ENCODE measurements around the gene SH3D21. TPM values are rescaled to one million over a fixed set of nuclear protein-coding genes. Genes with fewer than 3 reads are reported as not detected.

The SH3D21 gene
- total RNA-seq, 1 experiment from 2014 or later, result 18.3 TPM

DNA sequence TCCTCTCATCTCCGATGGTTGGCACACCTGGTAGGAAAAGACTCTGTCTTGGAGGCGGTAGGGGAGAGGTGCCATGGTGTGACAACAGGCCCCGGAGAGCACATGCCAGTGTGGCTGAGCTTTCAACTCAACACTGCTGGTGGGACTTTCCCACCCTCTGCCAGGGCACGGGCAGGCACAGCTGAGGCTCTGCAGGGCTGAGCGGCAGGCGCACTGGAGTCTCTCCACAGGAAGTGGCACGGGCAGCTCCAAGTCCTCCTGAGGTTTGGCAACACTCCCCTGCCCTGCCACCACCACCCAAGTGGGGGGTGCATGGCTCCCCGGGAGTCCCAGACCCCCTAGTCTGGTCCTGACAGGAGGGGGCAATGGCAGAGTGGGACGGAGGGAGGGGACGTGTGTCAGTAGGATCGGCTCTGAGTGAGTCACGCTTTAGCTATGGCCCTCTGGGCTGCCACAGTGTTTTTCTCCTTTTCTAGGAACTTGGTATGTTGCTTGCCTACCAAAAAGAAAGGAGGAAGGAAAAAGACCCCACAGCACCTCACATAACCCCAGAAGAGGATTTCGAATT is 44.6 kb downstream of the SH3D21 start:
- Histone ChIP-seq H3K23me2 (ENCODE audit: insufficient read length, low read depth, low read length, poor library complexity, severe bottlenecking) (no peaks in the 10 kb centered on the region), H2BK20ac (ENCODE audit: low read depth, low read length, poor library complexity, severe bottlenecking) (no peak overlapping the region), H3K56ac (ENCODE audit: insufficient read length, low read depth, low read length) (no peak overlapping the region), H3T11ph (ENCODE audit: low read length) (no peak overlapping the region), H3K27me3 (ENCODE audit: insufficient read depth, low read length) (no peaks in the 10 kb centered on the region), H4K20me1 (ENCODE audit: control insufficient read depth, insufficient read depth, insufficient read length) (no peaks in the 10 kb centered on the region), H2AK5ac (ENCODE audit: insufficient read length, low read length) (no peak overlapping the region), H4K5ac (ENCODE audit: insufficient read length, low read depth, low read length) (no peak overlapping the region), H2BK12ac (ENCODE audit: insufficient read length, low read depth, low read length) (no peak overlapping the region), H3K79me1 (ENCODE audit: insufficient read depth, low read depth, low read length, poor library complexity, severe bottlenecking) (no peaks in the 10 kb centered on the region), H3K79me2 (ENCODE audit: insufficient read depth, low read length) (no peaks in the 10 kb centered on the region), H3K4me2 (ENCODE audit: insufficient read depth, insufficient read length, low read length) (no peak overlapping the region), H4K91ac (ENCODE audit: insufficient read length, low read depth, low read length) (no peak overlapping the region), H2BK120ac (ENCODE audit: low read depth, low read length, poor library complexity, severe bottlenecking) (no peak overlapping the region), H2BK5ac (ENCODE audit: insufficient read length, low read length) (no peak overlapping the region), H3K27ac (ENCODE audit: insufficient read length, low read depth, low read length) (no peak overlapping the region), H3K4me1 (ENCODE audit: insufficient read depth, low read length) (0 out of 2 replicates have a peak, but pooled peaks cover 2% of the 10 kb centered on the region), H3K18ac (ENCODE audit: insufficient read length, low read depth, low read length) (no peak overlapping the region), H2AFZ (ENCODE audit: low read length) (no peak overlapping the region), H3K4ac (ENCODE audit: low read depth, low read length) (no peak overlapping the region), H2BK15ac (ENCODE audit: low read depth, low read length) (no peak overlapping the region), H3K14ac (ENCODE audit: insufficient read depth, low read length) (no peak overlapping the region), H3K23ac (ENCODE audit: insufficient read length, low read depth, low read length) (no peak overlapping the region), H3K9me3 (ENCODE audit: control insufficient read depth, low read depth, low read length) (no peaks in the 10 kb centered on the region), H3K9ac (ENCODE audit: extremely low read depth, insufficient read length, low read length) (no peak overlapping the region), H4K8ac (replicated peaks; ENCODE audit: insufficient read length, low read depth, low read length) (no peak overlapping the region)
- no peak for DNase-seq
- no peak overlapping the region for H3K4me3 Mint-ChIP-seq
- H3K9me3 Mint-ChIP-seq, result no peaks in the 10 kb centered on the region
- H3K4me1 Mint-ChIP-seq, result peaks cover 7 to 11% of the 10 kb centered on the region in 2 experiments
- H3K27me3 Mint-ChIP-seq (ENCODE audit: low read depth), result no peaks in the 10 kb centered on the region
- TF ChIP-seq, protein P1, sequence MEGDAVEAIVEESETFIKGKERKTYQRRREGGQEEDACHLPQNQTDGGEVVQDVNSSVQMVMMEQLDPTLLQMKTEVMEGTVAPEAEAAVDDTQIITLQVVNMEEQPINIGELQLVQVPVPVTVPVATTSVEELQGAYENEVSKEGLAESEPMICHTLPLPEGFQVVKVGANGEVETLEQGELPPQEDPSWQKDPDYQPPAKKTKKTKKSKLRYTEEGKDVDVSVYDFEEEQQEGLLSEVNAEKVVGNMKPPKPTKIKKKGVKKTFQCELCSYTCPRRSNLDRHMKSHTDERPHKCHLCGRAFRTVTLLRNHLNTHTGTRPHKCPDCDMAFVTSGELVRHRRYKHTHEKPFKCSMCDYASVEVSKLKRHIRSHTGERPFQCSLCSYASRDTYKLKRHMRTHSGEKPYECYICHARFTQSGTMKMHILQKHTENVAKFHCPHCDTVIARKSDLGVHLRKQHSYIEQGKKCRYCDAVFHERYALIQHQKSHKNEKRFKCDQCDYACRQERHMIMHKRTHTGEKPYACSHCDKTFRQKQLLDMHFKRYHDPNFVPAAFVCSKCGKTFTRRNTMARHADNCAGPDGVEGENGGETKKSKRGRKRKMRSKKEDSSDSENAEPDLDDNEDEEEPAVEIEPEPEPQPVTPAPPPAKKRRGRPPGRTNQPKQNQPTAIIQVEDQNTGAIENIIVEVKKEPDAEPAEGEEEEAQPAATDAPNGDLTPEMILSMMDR (conservative IDR thresholded peaks at IDR 0.05), result no peak
- peaks cover 22 to 53% (median 37%) of the 10 kb centered on the region in 3 experiments; a peak in 6 of 7 replicates for H3K36me3 Mint-ChIP-seq (ENCODE audit: insufficient read depth in 1 of 3, low read depth in 3 of 3)
- H3K27ac Mint-ChIP-seq, result peak overlapping the region in 2 of 3 experiments; percentile 27 to 85; a peak in 2 of 7 replicates
- WGBS (ENCODE audit: extremely low coverage, insufficient read length, low lambda C conversion rate), result no CpG with 5 or more reads among the region's 13 CpGs

All from H9 (cell line).